T-helper 2 cell treated with Interferon-gamma antibody and Interleukin-4, amounts not matched to agents 100 ng/mL and 5 ng/mL, for 36 hours (primary cell): ENCODE data around the gene IL19. TPM values are rescaled to one million over a fixed set of nuclear protein-coding genes. Genes with fewer than 3 reads are reported as not detected.
"Not testable (repeated sequence)": the region's sequence is repeated elsewhere in the genome, so short reads cannot be mapped to it uniquely, and the experiment has no call there.

ENCODE experiments used
- intact Hi-C: fragments of 100-400 bp; cut with micrococcal nuclease; formaldehyde crosslinking; loops from one replicate; pipeline ENCODE4 v1.15.1; 2023
- total RNA-seq: library from RNA; stranded (reverse); gene quantifications from 2 replicates; pipeline ENCODE4 v1.2.3, GENCODE V29; 2022

The IL19 gene
- total RNA-seq, 1 donor from 2014 or later, result not detected

GRCh38 chr1:206853696-206854095 is 83.1 kb downstream of the IL19 start:
- intact Hi-C loops, result not testable (repeated sequence)

DNA sequence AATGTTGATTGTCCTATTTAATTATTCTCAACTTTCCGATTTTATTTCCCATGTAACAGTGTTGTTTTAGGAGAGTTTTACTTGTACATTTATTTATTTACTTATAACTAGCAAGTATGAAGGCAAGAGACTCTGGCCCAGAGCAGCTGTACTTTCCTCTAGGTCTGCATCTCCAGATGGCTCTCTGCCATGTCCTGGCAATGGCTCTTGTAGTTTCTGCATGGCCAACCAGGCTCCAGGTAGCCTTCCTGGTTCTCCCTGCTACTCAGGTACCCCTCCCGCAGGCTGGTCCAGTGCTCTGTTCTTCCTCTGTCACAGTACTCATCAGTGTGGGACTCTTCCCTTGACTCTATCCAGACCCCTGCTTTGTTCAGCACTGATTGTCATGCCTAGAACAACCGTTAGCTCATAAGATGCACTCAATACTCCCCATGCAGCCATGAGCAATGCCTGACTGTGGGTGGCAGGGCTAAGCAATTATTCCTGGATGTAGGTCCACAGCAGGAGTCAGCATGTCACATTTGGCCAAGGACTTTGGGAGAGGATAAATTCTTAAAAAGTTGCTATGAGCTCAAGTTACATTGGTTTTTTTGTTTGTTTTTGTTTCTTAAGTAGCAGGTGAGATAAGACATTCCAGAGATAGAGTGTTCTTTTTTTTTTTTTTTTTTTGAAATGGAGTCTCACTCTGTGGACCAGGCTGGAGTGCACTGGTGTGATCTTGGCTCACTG is 84.0 kb downstream of the IL19 start:
- intact Hi-C loops, result no loop called here

- intact Hi-C loops, result no loop called here
These were observed 85.3 kb downstream of the IL19 start for GRCh38 chr1:206855859-206856258.

DNA sequence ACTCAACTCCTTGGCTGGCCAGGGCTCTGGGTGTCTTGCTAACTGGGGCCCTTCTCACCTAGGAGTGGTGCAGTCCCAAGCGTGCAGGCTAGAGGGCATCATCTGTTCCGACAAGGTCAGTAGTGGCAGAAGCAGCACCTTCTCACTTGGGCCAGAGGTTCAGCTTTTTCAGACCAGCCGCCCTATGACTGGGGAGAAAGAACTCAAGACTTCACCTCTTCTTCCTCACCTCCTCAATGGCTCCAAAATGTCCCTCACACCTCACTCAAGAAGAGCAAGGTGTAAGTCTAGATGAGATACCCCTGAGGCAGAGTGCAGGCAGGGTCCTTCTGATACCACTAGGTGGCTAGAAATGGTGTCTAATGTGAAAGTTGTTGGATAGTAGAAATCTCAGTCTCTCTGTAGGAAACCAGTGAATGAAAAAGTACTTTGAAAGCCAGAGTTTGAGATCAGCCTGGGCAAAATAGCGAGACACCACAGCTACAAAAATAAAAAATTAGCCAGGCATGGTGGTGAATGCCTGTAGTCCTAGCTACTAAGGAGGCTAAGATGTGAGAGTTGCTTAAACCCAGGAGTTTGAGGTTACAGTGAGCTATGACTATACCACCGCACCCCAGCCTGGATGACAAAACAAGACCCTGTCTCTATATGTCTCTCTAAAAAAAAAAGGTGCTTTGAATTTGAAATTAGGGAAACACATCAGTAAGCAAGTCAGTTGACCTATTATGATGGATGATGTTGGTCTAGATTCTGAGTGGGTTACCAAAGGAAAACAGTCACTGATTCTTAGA is 86.3 kb downstream of the IL19 start:
- intact Hi-C loops, result no loop called here

DNA sequence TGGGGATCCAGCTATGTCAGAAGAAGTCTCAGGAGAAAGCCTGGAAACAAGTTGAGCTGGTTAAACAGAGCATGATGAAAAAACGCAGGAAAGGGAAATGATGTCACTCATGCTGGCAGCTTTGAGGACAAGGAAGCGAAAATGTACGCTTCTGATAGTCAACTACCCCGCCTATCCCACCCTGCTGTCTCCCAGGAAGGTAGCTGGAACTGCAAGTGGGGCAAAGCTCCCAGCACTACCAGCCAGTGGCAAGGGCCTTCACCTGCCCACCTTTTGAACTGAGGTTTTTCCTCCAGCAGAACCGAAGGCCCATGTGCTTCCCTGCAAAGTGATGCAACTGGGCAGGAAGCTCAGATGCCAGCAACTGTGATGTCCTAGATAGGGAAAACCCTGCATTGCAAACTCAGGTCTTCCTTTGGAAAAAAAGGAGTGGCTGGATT is 88.5 kb downstream of the IL19 start:
- intact Hi-C loops, result no loop called here

GRCh38 chr1:206860165-206860564 is 89.6 kb downstream of the IL19 start:
- intact Hi-C loops, result no loop called here

GRCh38 chr1:206863266-206863665 is 92.7 kb downstream of the IL19 start:
- intact Hi-C loops, result no loop called here

- intact Hi-C loops, result loop anchor here (1.0 to 2.0 kb wide), 2 partner anchors 46 to 56 kb away; no protein-coding TSS in a partner anchor
These were observed 94.5 kb downstream of the IL19 start, which contains the start of gene IL20 for GRCh38 chr1:206864939-206865671. IL20 (plus strand) TSS chr1:206865623; CDS start chr1:206865853, 230 bp downstream.

- intact Hi-C loops, result no loop called here
These were observed 95.5 kb downstream of the IL19 start for GRCh38 chr1:206866062-206866461.

- intact Hi-C loops, result no loop called here
These were observed 96.7 kb downstream of the IL19 start for GRCh38 chr1:206867239-206867638.

DNA sequence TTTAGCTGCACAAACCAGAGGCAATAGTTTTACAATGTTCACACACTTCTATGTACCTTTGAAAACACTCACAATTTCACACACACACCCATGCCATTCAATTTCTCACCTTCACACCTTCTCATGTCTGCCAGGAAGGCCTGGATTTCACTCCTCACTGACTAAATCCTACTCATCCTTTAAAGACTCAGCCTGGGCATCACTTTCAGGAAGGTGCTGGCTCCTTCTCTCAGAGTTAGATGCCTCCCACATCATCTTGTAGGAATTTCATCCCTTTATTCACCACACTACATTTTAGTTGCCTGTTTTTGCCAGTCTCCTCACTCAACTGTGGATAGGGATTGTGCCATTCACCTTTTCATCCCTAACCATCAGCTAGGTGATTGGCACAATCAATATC is 97.1 kb downstream of the IL19 start:
- intact Hi-C loops, result no loop called here

GRCh38 chr1:206868264-206868663 is 97.7 kb downstream of the IL19 start:
- intact Hi-C loops, result no loop called here

DNA sequence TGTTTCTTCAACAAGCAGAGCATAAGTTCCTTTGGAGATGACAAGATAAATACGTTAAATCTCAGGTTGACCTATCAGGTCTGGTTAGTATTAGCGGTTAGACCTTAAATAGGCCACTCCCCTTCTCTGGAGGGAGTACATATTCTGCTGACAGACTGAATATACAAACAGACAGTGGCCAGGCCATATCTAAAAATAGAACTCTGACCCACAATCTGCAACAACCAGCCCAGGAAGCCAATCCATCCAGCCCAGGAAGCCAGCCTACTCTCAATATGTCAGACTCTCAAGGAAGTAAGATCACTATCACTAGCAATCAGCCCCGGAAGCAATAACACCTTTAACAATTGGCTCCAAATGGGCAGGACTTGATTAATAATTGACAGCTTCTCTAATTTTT is 101.6 kb downstream of the IL19 start:
- intact Hi-C loops, result no loop called here

GRCh38 chr1:206873603-206874188 is 103.1 kb downstream of the IL19 start:
- intact Hi-C loops, result no loop called here

DNA sequence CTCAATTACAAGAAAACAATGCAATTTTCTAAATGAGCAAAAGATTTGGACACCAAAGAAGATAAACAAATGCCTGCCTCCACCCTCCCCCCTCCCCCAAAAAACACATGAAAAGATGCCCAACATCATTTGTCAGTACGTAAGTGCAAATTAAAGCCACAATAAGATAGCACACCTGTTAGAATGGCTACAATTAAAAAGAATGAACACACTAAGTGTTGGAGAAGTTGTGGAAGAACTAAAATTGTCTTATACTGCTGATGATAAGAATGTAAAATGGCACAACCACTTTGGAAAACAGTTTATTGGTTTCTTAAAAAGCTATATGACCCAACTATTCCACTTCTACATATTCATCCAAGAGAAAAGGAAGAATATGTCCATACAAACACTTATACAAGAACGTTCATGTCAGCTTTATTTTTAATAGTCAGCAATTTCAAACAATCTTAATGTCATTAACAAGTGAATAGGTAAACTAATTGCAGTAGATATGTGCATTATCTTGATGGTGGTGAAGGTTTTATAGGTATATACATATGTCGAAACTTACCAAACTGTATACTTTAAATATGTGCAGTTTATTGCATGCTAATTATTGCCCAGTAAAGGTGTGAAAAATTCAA is 105.3 kb downstream of the IL19 start:
- intact Hi-C loops, result no loop called here

GRCh38 chr1:206878456-206878855 is 107.9 kb downstream of the IL19 start:
- intact Hi-C loops, result no loop called here

DNA sequence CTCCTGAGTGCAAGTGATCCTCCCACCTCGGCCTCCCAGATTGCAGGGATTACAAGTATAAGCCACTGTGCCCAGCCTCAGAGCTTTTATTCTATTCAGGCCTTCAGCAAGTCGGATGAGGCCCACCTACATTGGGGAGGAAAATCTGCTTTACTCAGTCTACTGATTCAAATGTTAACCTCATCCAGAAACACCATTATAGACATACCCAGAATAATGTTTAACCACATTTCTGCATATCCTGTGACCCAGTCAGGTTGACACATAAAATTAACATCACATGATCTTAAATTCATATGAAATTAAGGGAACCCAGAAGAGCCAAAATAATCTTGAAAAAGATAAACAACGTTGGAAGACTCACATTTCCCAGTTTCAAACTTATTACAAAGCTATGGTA is 109.7 kb downstream of the IL19 start:
- intact Hi-C loops, result no loop called here

GRCh38 chr1:206882555-206882954 is 112.0 kb downstream of the IL19 start:
- intact Hi-C loops, result no loop called here

- intact Hi-C loops, result no loop called here
These were observed 112.6 kb downstream of the IL19 start for GRCh38 chr1:206883160-206883559.

DNA sequence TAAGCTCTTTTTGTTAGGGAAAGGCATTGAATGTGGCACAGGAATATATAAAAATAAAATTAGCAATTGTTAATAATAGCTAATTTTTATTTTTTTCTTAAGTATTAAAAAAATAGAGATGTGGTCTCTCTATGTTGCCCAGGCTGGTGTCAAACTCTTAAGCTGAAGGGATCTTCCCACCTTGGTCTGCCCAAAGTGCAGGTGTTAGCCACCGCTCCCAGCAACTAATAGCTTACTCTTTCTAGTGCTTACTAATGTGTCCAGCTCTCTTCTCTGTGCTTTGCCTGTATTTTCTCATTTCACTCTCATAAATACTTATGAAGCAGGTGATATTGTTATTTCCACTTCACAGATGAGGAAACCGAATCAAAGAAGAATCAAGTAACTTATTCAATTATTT is 113.3 kb downstream of the IL19 start:
- intact Hi-C loops, result no loop called here
